Measurements from ENCODE around the gene CST3.
"Not testable (repeated sequence)": the region's sequence is repeated elsewhere in the genome, so short reads cannot be mapped to it uniquely, and the experiment has no call there.

CST3 gene

DNA sequence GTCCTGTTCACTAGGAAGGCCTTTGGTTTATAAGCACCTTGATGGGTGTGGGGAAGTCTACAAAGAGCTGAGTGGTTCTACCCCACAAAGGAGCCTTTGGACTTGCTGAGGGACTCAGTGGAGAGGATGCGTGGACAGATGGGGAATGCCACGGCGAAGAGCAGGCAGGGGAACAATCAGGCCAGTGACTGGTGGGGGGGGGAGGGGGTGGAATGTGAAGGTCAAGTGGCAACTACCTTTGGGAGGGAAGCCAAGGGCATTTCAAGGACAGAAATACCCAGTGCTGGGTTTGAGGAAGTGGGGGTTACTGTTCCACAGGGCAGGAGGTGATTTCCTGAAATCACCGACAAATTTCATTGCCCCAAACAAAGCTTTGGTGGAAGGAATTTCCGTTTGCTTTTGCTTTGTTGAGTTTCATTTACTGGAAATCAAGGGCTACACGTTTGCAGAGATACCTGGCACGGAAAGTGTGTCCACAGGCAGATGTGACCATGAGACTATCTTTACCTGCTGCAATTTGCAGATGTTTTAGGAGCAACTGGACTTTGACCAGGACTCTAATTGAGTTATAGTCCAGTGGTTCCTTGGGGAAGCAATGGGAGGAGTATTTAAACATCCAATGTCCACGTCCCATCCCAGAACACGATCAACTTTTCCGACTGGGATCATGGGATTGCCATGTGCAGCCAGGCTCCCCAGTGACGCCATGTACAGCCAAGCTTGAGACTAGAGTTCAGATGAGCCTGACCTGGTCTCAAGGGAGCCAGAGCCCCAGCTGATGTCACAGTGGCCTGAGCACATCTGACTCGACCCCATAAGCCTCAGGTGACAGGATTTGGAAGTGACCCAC is 8.0 kb downstream of the CST3 start:
- in situ Hi-C loops (cut with HindIII; ENCODE audit: low sequenced_read_pairs) = no loop called here

DNA sequence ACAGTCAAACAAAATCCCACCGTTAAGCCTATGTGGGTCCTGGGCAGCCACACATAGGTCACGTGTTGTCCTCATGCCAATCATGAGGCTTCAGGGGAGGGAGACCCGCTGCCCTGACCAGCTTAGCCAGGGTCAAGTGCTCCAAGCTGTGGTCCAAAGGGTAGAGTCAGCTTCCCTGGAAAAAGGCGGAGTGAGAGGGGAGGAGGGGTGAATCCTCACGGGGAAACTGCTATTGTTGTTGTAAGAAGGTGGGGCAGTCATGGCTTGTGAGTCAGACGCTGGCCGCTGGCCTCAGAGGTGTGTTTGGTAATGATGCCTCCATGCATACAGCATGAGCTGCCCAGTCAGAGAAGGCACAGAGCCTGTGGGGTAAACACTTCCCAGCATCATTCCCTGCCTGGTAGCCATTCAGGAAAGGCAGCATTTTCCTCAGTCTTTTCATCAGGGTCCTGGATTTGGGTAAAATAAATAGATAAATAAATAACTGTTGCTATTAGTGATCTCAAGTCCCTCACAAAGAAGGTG is 8.7 kb downstream of the CST3 start:
- in situ Hi-C loops (cut with HindIII; ENCODE audit: low sequenced_read_pairs) = no loop called here

DNA sequence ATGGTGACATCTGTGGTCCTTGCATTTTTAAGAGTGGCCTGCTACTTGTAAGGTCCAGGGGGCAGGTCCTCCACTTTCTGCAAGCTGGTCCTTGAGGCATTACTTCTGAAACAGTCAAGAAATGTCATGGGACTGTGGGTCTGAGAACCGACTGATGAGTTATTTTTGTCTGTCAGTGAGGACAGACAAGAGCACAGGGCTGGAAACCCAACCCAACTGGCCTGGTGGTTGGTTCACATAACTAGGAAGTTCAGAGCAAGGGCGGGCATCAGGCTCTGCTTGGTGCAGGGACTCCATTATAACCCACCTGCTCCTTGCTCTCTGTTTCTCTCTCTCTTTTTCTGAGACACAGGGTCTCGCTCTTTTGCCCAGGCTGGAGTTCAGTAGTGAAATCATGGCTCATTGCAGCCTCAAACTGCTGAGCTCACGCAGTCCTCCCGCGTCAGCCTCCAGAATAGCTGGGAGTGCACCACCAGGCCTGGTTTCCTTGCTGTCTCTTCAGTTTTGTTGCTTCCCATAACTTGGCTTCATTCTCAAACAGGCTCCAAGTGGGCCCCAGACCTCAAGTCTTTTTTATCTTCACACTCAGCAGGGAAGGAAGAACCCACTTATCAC is 9.2 kb downstream of the CST3 start:
- in situ Hi-C loops (cut with HindIII; ENCODE audit: low sequenced_read_pairs) = no loop called here

DNA sequence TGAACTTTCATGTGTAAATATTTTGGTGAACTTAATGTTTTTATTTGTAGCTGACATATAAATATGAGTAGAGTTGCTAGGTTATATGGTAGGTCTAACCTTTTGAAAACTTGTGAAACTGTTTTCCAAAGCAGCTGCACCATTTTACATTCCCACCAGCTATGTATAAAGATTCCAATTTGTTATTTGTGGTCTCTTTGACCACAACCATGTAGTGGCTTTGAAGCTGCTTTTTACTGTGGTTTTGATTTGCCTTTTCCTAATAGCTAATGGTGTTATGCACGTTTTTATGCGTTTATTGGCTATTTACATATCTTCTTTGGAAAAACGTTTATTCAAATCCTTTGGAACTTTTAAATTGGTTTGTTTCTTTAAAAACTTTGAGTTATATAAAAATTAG is 10.3 kb downstream of the CST3 start:
- in situ Hi-C loops (cut with HindIII; ENCODE audit: low sequenced_read_pairs) = no loop called here

DNA sequence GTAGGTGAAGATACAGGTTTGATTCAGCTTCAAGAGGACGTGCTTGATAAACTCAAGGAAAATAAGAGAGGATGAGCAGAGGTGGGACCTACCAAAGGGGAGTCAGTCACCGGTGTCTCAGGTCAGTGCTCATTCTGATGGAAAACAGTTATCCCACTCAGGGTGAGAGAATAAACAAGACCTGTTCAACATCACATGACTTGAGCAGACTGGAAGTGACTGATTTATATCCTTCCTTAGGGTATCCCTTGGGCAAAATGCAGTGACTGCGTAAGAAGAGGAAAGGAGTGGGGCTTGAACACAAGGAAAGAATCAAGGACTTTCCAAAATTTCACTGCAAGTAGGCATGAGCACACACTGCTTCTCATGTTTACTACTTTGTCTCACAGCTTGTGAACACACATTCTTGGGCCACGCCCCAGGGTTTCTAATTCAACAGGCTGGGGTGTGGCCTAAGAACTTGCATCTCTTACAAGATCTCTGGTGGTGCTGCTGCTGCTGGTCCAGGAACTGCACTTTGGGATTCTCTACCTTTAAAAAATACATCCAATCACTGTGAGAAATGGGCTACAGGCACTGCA is 11.6 kb downstream of the CST3 start:
- in situ Hi-C loops (cut with HindIII; ENCODE audit: low sequenced_read_pairs) = no loop called here

DNA sequence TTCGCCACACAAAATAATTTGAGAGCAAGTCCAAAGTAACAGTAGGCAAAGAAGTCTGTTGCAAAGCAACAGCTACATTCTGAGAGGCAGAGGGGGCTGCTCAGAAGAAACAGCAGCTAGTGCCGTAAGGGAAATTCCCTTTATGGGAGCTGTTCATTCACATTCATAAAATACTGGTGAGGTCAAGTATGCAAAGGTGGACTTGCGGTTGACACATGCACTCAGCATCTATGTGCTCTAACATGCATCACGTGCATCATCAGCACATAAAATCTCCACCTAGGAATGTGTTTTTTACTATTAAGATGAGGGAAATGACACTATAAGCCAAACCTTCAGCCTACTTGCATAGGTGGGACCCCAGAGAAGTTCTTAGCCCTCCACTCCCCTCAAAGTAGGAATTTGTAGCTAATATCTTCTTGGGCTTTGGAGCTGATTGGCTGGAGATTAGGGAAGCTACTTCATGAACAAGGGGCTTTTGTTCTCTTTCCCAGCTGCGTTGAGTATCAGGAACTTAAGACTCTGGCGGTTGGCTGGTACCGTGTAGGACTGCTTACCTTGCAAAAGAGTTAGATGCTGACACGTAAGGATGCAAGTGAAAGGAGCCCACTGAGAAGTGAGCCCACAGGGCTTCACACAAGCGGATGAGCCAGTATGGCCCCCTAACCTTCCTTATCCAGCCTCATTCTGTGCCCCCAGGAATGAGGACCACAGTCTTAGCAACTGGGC is 12.4 kb downstream of the CST3 start:
- in situ Hi-C loops (cut with HindIII; ENCODE audit: low sequenced_read_pairs) = no loop called here

DNA sequence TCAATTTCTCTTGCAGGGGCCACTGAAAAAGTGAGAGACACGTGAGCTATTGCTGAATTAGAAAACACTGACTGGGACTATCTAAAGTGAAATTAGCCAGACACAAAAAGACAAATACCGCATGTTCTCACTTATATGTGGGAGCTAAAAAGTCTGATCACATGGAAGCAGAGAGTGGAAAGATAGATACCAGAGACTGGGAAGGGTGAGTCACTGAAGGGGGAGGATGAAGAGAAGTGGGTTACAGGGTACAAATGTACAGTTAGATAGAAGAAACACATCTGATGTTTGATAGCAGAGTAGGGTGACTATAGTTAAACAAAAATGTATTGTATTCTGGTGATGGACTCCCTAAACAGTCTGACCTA is 13.4 kb downstream of the CST3 start:
- in situ Hi-C loops (cut with HindIII; ENCODE audit: low sequenced_read_pairs) = no loop called here

DNA sequence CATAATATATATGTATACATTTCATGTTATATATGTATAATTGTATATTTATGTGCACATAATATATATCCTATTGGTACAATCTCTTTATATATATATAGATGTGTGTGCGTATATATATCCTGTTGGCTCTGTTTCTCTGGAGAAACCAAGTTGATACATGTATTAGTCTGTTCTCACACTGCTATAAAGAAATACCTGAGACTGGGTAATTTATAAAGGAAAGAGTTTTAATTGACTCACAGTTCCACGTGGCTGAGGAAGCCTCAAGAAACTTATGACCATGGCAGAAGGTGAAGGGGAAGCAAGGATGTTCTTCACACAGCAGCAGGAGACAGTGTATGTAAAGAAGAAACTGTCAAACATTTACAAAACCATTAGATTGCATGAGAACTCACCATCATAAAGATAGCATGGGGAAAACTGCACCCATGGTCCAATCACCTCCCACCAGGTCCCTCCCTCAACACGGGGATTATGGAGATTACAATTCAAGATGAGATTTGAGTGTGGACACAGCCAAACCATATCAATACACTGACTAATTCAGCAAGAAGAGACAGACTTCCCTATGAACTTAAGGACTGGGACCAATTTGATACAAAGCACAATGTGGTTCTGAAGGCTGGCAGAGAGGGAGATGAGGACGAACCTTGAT is 14.0 kb downstream of the CST3 start:
- in situ Hi-C loops (cut with HindIII; ENCODE audit: low sequenced_read_pairs) = no loop called here

DNA sequence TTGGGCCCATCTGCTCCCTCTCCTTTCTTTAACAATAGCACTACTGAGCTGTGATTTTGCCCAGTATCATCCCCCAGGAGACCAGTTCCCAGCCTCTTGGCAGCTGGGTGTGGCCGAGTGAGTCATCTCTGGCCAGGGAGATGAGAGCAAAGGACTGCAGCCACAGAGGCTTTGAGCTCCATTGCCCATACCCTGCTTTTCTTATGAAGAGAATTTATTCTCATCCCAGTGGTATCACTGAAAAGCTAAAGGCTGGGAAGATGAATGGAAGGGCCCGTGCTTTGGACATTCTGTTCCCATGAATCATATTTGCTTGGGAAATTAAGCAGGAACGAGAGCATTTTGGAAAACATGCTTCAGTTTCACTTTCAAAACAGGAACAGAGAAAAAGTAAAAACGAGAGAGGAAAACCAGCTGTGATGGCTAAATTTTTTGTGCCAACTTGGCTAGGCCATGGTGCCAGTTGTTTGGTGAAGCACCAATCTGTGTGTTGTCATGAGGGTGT is 14.9 kb downstream of the CST3 start:
- in situ Hi-C loops (cut with HindIII; ENCODE audit: low sequenced_read_pairs) = no loop called here

DNA sequence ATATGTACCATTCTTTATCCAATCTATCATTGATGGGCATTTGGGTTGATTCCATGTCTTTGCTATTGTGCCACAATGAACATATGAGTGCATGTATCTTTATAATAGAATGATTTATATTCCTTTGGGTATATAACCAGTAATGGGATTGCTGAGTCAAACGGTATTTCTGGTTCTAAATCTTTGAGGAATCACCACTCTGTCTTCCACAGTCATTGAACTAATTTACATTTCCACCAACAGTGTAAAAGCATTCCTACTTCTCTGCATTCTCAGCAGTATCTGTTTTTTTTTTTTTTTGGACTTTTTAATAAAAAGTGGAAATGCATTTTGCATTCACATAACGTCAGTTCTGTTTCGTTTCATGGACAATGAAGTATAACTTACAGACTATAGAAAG is 15.4 kb downstream of the CST3 start:
- in situ Hi-C loops (cut with HindIII; ENCODE audit: low sequenced_read_pairs) = not testable (repeated sequence)

DNA sequence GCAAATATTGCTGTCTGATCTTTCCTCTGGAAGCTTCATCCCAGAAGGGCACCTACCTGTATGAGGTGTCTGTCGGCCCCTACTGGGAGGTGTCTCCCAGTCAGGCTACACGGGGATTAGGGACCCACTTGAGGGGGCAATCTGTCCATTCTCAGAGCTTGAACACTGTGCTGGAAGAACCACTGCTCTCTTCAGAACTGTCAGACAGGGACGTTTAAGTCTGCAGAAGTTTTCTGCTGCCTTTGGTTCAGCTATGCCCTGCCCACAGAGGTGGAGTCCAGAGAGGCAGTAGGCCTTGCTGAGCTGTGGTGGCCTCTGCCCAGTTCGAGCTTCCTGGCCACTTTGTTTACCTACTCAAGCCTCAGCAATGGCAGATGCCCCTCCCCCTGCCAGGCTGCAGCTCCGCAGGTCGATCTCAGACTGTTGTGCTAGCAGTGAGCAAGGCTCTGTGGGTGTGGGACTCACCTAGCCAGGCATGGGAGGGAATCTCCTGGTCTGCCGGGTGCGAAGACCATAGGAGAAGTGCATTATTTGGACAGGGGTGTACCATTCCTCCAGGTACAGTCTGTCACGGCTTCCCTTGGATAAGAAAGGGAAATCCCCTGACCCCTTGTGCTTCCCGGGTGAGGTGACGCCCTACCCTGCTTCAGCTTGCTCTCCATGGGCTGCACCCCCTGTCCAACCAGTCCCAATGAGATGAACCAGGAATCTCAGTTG is 16.9 kb downstream of the CST3 start:
- in situ Hi-C loops (cut with HindIII; ENCODE audit: low sequenced_read_pairs) = not testable (repeated sequence)

DNA sequence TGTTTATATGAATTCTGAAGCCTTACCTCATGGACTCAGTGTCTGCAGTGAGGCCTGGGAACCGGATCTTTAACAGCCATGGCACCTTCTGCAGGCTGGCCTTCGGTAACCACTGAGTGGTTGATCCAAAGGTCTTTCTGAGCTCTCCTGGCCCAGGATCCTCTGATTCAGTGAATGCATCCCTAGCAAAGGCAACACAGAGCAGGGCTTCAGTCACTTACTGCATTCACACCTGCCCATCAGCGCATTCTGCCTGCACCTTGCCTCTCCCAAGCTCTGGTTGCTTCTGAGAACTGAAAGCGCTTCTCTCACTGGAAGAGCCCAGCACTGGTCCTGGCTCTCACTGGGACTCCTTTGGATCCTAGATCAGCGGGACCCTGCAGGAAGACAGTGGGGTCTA is 23.6 kb downstream of the CST3 start:
- in situ Hi-C loops (cut with HindIII; ENCODE audit: low sequenced_read_pairs) = no loop called here

DNA sequence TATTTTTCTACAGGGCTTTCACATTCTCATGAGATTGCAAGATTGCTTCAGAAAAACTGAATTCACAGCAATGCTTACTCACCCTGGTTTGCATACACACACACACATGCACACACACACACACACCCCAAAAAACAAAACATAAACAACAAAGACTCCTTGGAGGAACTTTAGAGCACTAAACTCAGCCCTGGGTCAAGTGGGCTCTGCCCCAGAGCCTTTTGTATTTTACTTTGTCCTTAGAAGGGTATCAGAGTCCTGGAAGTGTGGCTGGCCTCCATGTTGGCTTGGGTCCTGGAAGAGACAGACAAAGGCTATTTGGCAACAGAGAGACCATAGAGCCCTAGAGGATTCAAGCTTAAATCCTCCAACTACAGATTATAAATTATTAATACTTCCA is 24.1 kb downstream of the CST3 start:
- in situ Hi-C loops (cut with HindIII; ENCODE audit: low sequenced_read_pairs) = no loop called here

DNA sequence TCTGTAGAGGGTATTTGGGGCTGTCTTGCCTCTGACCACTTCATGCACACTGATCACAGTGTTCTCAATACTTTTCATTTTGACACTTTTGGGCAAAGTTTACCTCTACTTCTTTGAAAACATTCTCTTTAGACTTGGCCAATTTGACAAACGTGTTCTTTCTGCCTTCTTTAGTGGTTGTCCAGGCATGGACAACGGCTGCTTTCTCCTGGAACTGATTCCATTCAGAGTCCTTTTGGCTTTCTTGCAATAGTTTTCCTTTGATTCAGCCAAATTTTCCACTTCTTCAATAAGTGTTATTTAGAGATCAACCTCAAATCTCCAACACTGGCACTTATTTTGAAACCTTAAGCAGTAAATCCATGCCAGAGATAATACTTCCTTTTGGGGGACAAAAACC is 25.4 kb downstream of the CST3 start:
- in situ Hi-C loops (cut with HindIII; ENCODE audit: low sequenced_read_pairs) = no loop called here

DNA sequence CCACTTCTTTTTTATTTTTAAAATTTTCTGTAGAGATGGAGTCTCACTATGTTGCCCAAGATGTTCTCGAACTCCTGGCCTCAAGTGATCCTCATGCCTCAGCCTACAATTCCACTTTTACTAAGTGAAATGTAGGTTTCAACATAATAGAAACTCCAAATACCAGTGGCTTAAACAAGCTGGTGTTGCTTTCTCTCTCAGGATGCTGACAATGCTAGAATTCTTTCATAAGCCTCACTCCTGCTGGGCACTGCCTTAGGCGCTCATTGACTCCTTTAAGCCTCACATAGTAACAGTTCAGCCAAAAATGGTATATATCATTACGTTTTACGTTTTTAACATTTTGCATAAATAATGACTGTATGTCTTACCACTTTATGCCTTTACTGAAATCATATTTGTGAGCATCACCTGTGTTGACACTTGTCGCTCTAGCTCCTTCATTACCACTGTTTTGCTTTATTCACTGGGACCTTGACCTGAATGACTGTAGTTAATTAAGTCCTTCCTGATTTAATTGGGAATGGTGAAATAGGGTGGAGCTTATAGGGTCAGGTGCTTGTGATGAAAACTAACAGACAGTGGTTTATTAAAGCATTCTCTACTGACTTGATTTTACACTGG is 28.2 kb downstream of the CST3 start:
- in situ Hi-C loops (cut with HindIII; ENCODE audit: low sequenced_read_pairs) = no loop called here

DNA sequence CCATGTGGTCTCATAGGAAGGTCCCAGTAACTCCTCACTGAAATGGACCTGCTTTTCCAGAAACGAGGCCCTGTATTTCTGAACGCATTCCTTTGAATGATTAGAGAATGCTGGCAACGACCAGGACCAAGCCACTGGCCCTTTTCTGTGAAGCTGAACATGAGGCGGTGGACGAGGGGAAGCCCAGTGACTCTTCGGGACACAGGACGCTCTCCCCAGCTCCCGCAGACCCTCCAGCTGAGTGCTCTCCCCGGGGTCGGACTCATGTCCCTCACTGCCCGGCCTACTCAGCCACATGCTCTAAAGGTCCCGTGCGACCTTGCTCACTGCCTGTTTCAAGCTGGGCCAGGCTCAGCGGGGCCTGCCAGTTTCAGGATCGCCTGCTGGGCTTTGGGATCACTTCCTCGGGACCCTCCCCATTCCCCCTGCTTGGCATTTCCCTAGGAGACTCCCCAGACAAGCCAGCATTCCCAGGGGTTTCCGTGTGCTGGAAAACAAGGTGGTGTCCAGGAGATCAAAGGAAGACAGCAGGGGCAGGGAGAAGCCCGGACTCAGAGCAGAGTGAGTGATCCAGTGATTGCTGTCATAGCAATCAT is 29.4 kb downstream of the CST3 start:
- in situ Hi-C loops (cut with HindIII; ENCODE audit: low sequenced_read_pairs) = no loop called here

DNA sequence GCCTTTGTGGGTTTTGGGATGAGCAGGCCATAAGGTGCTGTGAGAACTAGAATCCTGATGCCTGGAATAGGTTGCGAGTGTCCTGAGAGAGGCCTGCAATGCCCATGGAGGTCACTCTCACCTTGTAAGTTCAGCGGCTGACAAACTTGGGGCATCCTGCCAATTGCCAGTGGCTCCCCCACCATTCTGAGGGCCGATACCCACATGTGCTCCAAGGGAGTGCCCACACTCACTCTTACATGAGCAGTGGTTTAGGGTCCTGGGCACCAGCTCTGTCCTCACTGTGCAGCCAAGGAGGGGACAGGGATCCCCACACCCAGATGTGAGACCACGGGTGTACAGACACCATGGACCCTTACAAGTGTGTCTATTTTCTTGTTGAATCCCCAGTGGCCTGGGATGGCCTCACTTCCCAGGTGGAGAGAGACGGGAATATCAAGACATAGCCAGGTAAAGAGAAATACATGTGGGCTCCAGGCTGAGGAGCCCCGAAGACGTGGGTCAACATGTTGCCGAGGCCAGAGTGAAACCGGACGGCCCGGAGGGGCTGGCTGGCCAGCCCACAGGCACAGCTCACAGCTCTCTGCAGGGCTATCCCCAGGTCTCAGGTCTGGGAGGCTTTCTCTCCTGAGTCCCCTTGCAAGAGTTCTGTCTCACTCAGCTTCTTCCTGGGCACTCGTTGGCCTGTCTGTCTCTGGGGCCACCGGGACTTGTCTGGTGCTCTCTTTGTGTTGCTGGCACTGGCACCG is 30.1 kb downstream of the CST3 start:
- in situ Hi-C loops (cut with HindIII; ENCODE audit: low sequenced_read_pairs) = no loop called here

DNA sequence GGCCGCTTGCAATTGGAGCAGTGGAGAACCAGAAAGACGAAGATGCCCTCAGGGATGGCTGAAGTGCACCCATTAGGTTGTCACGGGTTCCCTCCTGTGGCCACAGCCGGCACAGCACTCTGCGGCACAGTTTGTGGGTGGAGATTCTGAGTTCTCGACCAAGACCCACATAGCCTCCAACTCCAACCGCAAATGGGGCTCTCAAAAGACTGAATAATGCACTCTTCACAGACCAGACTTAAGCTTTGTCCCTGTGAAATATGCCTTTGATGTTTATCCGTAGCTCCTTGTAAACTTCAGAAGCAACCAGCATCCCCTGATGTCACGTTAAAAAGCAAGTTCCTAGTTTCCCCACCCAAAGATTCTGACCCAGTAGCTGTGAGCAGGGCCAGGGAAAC is 31.1 kb downstream of the CST3 start:
- in situ Hi-C loops (cut with HindIII; ENCODE audit: low sequenced_read_pairs) = no loop called here
